H1 (cell line): Measurements from ENCODE around the gene SPRR4. TPM values are rescaled to one million over a fixed set of nuclear protein-coding genes. Genes with fewer than 3 reads are reported as not detected.

Experiments
- CTCF ChIA-PET: fragments of 300-600 bp; sonication (Branson Sonifier 250); formaldehyde crosslinking; loops from one replicate; lab custom pipeline; 2021; ENCODE audit not compliant: partially characterized antibody; lab: Charles Lee
- POLR2A ChIA-PET: fragments of 300-600 bp; sonication (Branson Sonifier 250); formaldehyde crosslinking; loops from one replicate; lab custom pipeline; 2021; ENCODE audit warnings: inconsistent platforms; ENCODE audit not compliant: partially characterized antibody; lab: Charles Lee
- DNase-seq, 2 experiments: peaks; one replicate each; pipeline versions ENCODE4 v3.0.0 to v3.0.0-alpha.2; 2010 to 2022; ENCODE audit warnings: low spot score in 2 of 2, low read depth in 1 of 2, mixed read lengths in 1 of 2
- FAIRE-seq: peaks from 2 replicates; lab custom pipeline; 2011; peaks lifted over from hg19 to GRCh38; lab: Jason Lieb, UNC
- H2AFZ ChIP-seq: 2 replicates; pipeline ENCODE4 v1.8.1; 2012; ENCODE audit warnings: low read length, inconsistent platforms
- H2AK5ac ChIP-seq: 2 replicates; pipeline ENCODE4 v1.6.1; 2013; ENCODE audit warnings: low read depth, low read length
- H2BK120ac ChIP-seq: replicated peaks from 2 replicates; pipeline ENCODE3; 2013; ENCODE audit warnings: low read depth, low read length, inconsistent platforms
- H2BK12ac ChIP-seq: 2 replicates; pipeline ENCODE4 v1.6.1; 2013; ENCODE audit warnings: low read depth, low read length
- H2BK15ac ChIP-seq: 2 replicates; pipeline ENCODE4 v1.6.1; 2013; ENCODE audit warnings: low read length
- H2BK20ac ChIP-seq: 2 replicates; pipeline ENCODE4 v1.6.1; 2013; ENCODE audit warnings: low read length
- H2BK5ac ChIP-seq: 2 replicates; pipeline ENCODE4 v1.6.1; 2013; ENCODE audit warnings: low read depth, low read length
- H3K14ac ChIP-seq: 2 replicates; pipeline ENCODE4 v1.6.1; 2013; ENCODE audit warnings: inconsistent platforms; ENCODE audit not compliant: insufficient read length
- H3K18ac ChIP-seq: 2 replicates; pipeline ENCODE4 v1.6.1; 2013; ENCODE audit warnings: low read length; ENCODE audit errors: extremely low read depth
- H3K23ac ChIP-seq: 2 replicates; pipeline ENCODE4 v1.6.1; 2013; ENCODE audit warnings: inconsistent platforms; ENCODE audit not compliant: insufficient read length
- H3K23me2 ChIP-seq: 2 replicates; pipeline ENCODE4 v1.6.1; 2013; ENCODE audit warnings: low read depth, low read length
- H3K27ac ChIP-seq: 2 replicates; pipeline ENCODE4 v1.6.1; 2011; ENCODE audit warnings: low read depth, low read length, inconsistent platforms
- H3K27me3 ChIP-seq, 4 experiments: replicated peaks in 1 of 4; 1 replicate in 1 of 4; 2 replicates in 3 of 4; pipeline versions ENCODE4 v1.6.1 to v1.8.1; 2011 to 2013; ENCODE audit warnings: low read length in 3 of 4, mild to moderate bottlenecking in 3 of 4, inconsistent platforms in 2 of 4, mixed read lengths in 2 of 4, moderate library complexity in 1 of 4; ENCODE audit not compliant: control insufficient read depth in 3 of 4, insufficient read depth in 3 of 4; ENCODE audit errors: extremely low read depth in 1 of 4
- H3K36me3 ChIP-seq, 4 experiments: 2 replicates each; pipeline versions ENCODE4 v1.6.1 to v1.8.1; 2011 to 2013; ENCODE audit warnings: mild to moderate bottlenecking in 4 of 4, low read length in 3 of 4, moderate library complexity in 2 of 4, control low read depth in 1 of 4, inconsistent platforms in 1 of 4; ENCODE audit not compliant: insufficient read depth in 4 of 4, control insufficient read depth in 2 of 4
- H3K4ac ChIP-seq: replicated peaks from 2 replicates; pipeline ENCODE3; 2013; ENCODE audit warnings: low read length, low read depth, mixed read lengths, inconsistent platforms; ENCODE audit not compliant: insufficient read length
- H3K4me1 ChIP-seq, 4 experiments: replicated peaks in 1 of 4; 1 replicate in 1 of 4; 2 replicates in 3 of 4; pipeline versions ENCODE4 v1.6.1 to v1.8.1; 2011 to 2013; ENCODE audit warnings: low read length in 3 of 4, inconsistent platforms in 2 of 4, mixed read lengths in 1 of 4; ENCODE audit not compliant: insufficient read depth in 4 of 4, control insufficient read depth in 3 of 4
- H3K4me2 ChIP-seq, 2 experiments: 2 replicates each; pipeline versions ENCODE4 v1.6.1 to v1.8.1; 2011 to 2013; ENCODE audit warnings: low read depth in 2 of 2, low read length in 2 of 2, control low read depth in 1 of 2, inconsistent platforms in 1 of 2, mild to moderate bottlenecking in 1 of 2; ENCODE audit not compliant: insufficient read depth in 1 of 2
- H3K4me3 ChIP-seq, 4 experiments: fragments of 200-600, 300-600 bp in 1 of 4; sonication (generic), shearing (Covaris generic), sonication (Bioruptor Twin) in 1 of 4; 2 replicates each; pipeline versions ENCODE4 v1.5.1 to v1.8.1; 2011 to 2016; ENCODE audit warnings: low read length in 4 of 4, low read depth in 3 of 4, control low read depth in 2 of 4, inconsistent platforms in 2 of 4, mild to moderate bottlenecking in 2 of 4, mixed read lengths in 1 of 4, moderate library complexity in 1 of 4; ENCODE audit not compliant: insufficient read depth in 2 of 4; ENCODE audit errors: extremely low read depth in 1 of 4
- H3K56ac ChIP-seq: replicated peaks from 2 replicates; pipeline ENCODE3; 2013; ENCODE audit warnings: low read depth, mild to moderate bottlenecking, mixed read lengths, low read length, inconsistent platforms; ENCODE audit not compliant: insufficient read length
- H3K79me1 ChIP-seq: 2 replicates; pipeline ENCODE4 v1.6.1; 2013; ENCODE audit warnings: low read depth, low read length, control low read depth
- H3K79me2 ChIP-seq, 2 experiments: 2 replicates each; pipeline versions ENCODE4 v1.6.1 to v1.8.1; 2012 to 2013; ENCODE audit warnings: low read length in 2 of 2, mild to moderate bottlenecking in 2 of 2, inconsistent platforms in 1 of 2; ENCODE audit not compliant: insufficient read depth in 2 of 2, control insufficient read depth in 1 of 2
- H3K9ac ChIP-seq, 4 experiments: replicated peaks in 1 of 4; 1 replicate in 1 of 4; 2 replicates in 3 of 4; pipeline versions ENCODE4 v1.6.1 to v1.8.1; 2011 to 2013; ENCODE audit warnings: low read depth in 3 of 4, low read length in 3 of 4, control low read depth in 2 of 4, mild to moderate bottlenecking in 2 of 4, moderate library complexity in 2 of 4, inconsistent platforms in 1 of 4; ENCODE audit errors: extremely low read depth in 1 of 4
- H3K9me3 ChIP-seq, 2 experiments: 2 replicates each; pipeline versions ENCODE4 v1.6.1 to v1.8.1; 2012 to 2013; ENCODE audit warnings: mild to moderate bottlenecking in 2 of 2, moderate library complexity in 2 of 2, control low read depth in 1 of 2, inconsistent platforms in 1 of 2, low read depth in 1 of 2, low read length in 1 of 2, mixed read lengths in 1 of 2; ENCODE audit not compliant: insufficient read depth in 2 of 2
- H4K20me1 ChIP-seq, 2 experiments: replicated peaks in 1 of 2; 2 replicates each; pipeline versions ENCODE3 to v1.8.1; 2011 to 2013; ENCODE audit warnings: inconsistent platforms in 2 of 2, low read length in 2 of 2, mild to moderate bottlenecking in 1 of 2; ENCODE audit not compliant: insufficient read depth in 2 of 2, control insufficient read depth in 1 of 2
- H4K5ac ChIP-seq: 2 replicates; pipeline ENCODE4 v1.6.1; 2013; ENCODE audit warnings: low read length, low read depth, mixed read lengths, inconsistent platforms; ENCODE audit not compliant: insufficient read length
- H4K8ac ChIP-seq: 2 replicates; pipeline ENCODE4 v1.8.0; 2013; ENCODE audit warnings: mild to moderate bottlenecking, moderate library complexity, low read length, inconsistent platforms; ENCODE audit not compliant: insufficient read depth; ENCODE audit errors: extremely low read depth
- H4K91ac ChIP-seq: replicated peaks from 2 replicates; pipeline ENCODE3; 2013; ENCODE audit warnings: low read length, mixed read lengths, inconsistent platforms; ENCODE audit not compliant: insufficient read length
- POLR2A ChIP-seq, 2 experiments: IDR thresholded peaks; 1 replicate in 1 of 2; 2 replicates in 1 of 2; pipeline ENCODE4 v1.6.1; 2011; ENCODE audit warnings: low read depth in 2 of 2, low read length in 2 of 2, mild to moderate bottlenecking in 2 of 2; ENCODE audit errors: control extremely low read depth in 1 of 2
- WGBS, 2 experiments: shearing (Covaris generic) in 1 of 2; methylation state at CpG; one replicate each; pipeline versions ENCODE4 v1.1.6 to v1.1.7; 2013 to 2015; ENCODE audit warnings: low lambda C conversion rate in 2 of 2, mixed read lengths in 2 of 2, inconsistent platforms in 1 of 2, low coverage in 1 of 2, missing lambda C conversion rate in 1 of 2; ENCODE audit not compliant: insufficient replicate concordance in 2 of 2, insufficient coverage in 1 of 2, insufficient read length in 1 of 2; ENCODE audit errors: extremely low coverage in 1 of 2, missing lambda C conversion rate in 1 of 2; 5-methylcytosine and 5-hydroxymethylcytosine counted together
- polyA plus RNA-seq, 7 experiments: library from polyadenylated mRNA; depleted of rRNA in 3 of 7; stranded (reverse) in 5 of 7; unstranded in 2 of 7; fragments of >200 nt in 5 of 7; fragments of 200-250 nt in 2 of 7; gene quantifications; 1 replicate in 5 of 7; 2 replicates in 1 of 7; 4 replicates in 1 of 7; pipeline versions ENCODE4 v1.2.1 to v1.2.3, GENCODE V29; 2011 to 2013; ENCODE audit warnings: missing spikeins in 2 of 7, mixed read lengths in 2 of 7
- total RNA-seq: library from RNA; stranded (reverse); fragmentation: NEBNext Ultra II Directional; extraction: Animal tissue kit (Norgen Biotek cat#: 25700); gene quantifications from 2 replicates; pipeline ENCODE4 v1.2.1, GENCODE V29; 2021

Gene SPRR4
- total and polyA plus RNA-seq, 2 of the 8 experiments (the other 6 are each of a cell fraction or from before 2014, with no cell fraction given): not detected

DNA sequence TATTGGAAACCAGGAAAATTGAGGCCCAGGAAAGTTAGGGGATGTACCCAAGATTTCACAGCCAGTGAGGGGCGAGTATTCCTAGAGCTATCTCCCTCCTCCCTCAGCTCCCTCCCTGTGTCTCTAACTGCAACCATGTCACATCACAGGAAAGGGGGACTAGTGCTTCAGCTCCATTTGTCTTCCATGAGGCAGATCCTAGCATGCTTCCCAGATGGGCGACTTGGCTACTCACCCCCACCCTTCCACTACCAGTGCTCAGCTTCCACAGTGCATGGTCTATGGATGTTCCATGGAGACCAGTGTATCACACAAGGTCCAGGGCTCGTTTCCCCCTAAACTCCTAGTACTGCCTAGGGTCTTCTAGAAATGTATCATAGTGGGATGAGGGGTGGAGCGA lies 4.6 kb upstream of the SPRR4 start:
- H3K4ac ChIP-seq: no peak overlapping the region
- H3K79me1 ChIP-seq: no peaks in the 10 kb centered on the region
- no peak overlapping the region for H2AK5ac ChIP-seq
- H3K14ac ChIP-seq: no peak overlapping the region
- H3K9me3 ChIP-seq: no peaks in the 10 kb centered on the region
- no peaks in the 10 kb centered on the region for H3K27me3 ChIP-seq
- ChIA-PET POLR2A (no interaction called here), CTCF (interaction anchor here (2.0 to 7.9 kb wide), 2 partner anchors 225 to 256 kb away, joined by 5 to 114 read pairs; no protein-coding TSS in a partner anchor)
- H3K4me3 ChIP-seq: no peak overlapping the region
- H3K56ac ChIP-seq: no peak overlapping the region
- H3K36me3 ChIP-seq: no peaks in the 10 kb centered on the region
- no peak overlapping the region for H2BK20ac ChIP-seq
- H4K91ac ChIP-seq: no peak overlapping the region
- no peak for DNase-seq
- FAIRE-seq: no peak
- no peaks in the 10 kb centered on the region for H3K23me2 ChIP-seq
- H3K4me1 ChIP-seq: no peaks in the 10 kb centered on the region
- 91% methylated on average over 4 of the region's 4 CpGs; no CpG with 5 or more reads in 1 of the 2 experiments for WGBS, 2 experiments
- no peak overlapping the region for H3K9ac ChIP-seq
- no peak overlapping the region for H2BK15ac ChIP-seq
- no peak overlapping the region for H3K18ac ChIP-seq
- H4K5ac ChIP-seq: no peak overlapping the region
- H3K23ac ChIP-seq: no peak overlapping the region
- H2BK12ac ChIP-seq: no peak overlapping the region
- H2AFZ ChIP-seq: no peak overlapping the region
- H3K79me2 ChIP-seq: no peaks in the 10 kb centered on the region
- no peak overlapping the region for H3K4me2 ChIP-seq
- no peak overlapping the region for H2BK120ac ChIP-seq
- no peak overlapping the region for H3K27ac ChIP-seq
- no peak overlapping the region for H4K8ac ChIP-seq
- no peak overlapping the region for H2BK5ac ChIP-seq
- H4K20me1 ChIP-seq: no peaks in the 10 kb centered on the region
- TF ChIP-seq POLR2A (IDR thresholded peaks at IDR 0.05; ENCODE audit: control extremely low read depth in 1 of 2, low read depth in 2 of 2, low read length in 2 of 2): no peak
